SK-N-SH treated with all-trans-retinoic acid at 6 μM for 48 hours (cell line): Measurements from ENCODE around the gene AFM.

ENCODE experiments used
- ATAC-seq: fragments of 200-7000 bp; cut with Tn5 transposase; 3 replicates; pipeline ENCODE4 v1.9.1; 2020; ENCODE audit warnings: mild to moderate bottlenecking, moderate library complexity
- BACH2 ChIP-seq: fragments of 250-450 bp; sonication (Bioruptor Pico); IDR thresholded peaks from 2 replicates; pipeline ENCODE4 v1.9.0; 2021; ENCODE audit warnings: mild to moderate bottlenecking, borderline replicate concordance
- CSDC2 ChIP-seq: fragments of 250-450 bp; sonication (Bioruptor Pico); IDR thresholded peaks from 2 replicates; pipeline ENCODE4 v1.5.0; 2020; ENCODE audit warnings: mild to moderate bottlenecking, moderate library complexity
- ESRRG ChIP-seq: fragments of 250-450 bp; sonication (Bioruptor Pico); IDR thresholded peaks from 2 replicates; pipeline ENCODE4 v1.6.1; 2021; ENCODE audit warnings: mild to moderate bottlenecking
- GLIS3 ChIP-seq: fragments of 250-450 bp; sonication (Bioruptor Pico); IDR thresholded peaks from 2 replicates; pipeline ENCODE4 v1.5.0; 2020; ENCODE audit warnings: mild to moderate bottlenecking, moderate library complexity
- OSR1 ChIP-seq: fragments of 250-450 bp; sonication (Bioruptor Pico); IDR thresholded peaks from 2 replicates; pipeline ENCODE4 v1.8.0; 2022; ENCODE audit warnings: moderate library complexity, mild to moderate bottlenecking, inconsistent platforms
- PPARA ChIP-seq: fragments of 250-450 bp; sonication (Bioruptor Pico); IDR thresholded peaks from 2 replicates; pipeline ENCODE4 v1.5.0; 2020; ENCODE audit warnings: mild to moderate bottlenecking, borderline replicate concordance
- RARB ChIP-seq: fragments of 250-450 bp; sonication (Bioruptor Pico); IDR thresholded peaks from 2 replicates; pipeline ENCODE4 v1.8.0; 2021; ENCODE audit warnings: mild to moderate bottlenecking, moderate library complexity
- SNAI2 ChIP-seq: fragments of 250-450 bp; sonication (Bioruptor Pico); IDR thresholded peaks from 2 replicates; pipeline ENCODE4 v1.5.0; 2020; ENCODE audit warnings: mild to moderate bottlenecking, moderate library complexity
- TCF4 ChIP-seq: fragments of 250-450 bp; sonication (Bioruptor Pico); IDR thresholded peaks from 2 replicates; pipeline ENCODE4 v1.8.0; 2021; ENCODE audit warnings: mild to moderate bottlenecking, moderate library complexity, borderline replicate concordance
- TOX ChIP-seq: fragments of 250-450 bp; sonication (Bioruptor Pico); IDR thresholded peaks from 2 replicates; pipeline ENCODE4 v1.8.0; 2021; ENCODE audit warnings: mild to moderate bottlenecking, moderate library complexity, borderline replicate concordance
- ZC3H10 ChIP-seq: fragments of 250-450 bp; sonication (Bioruptor Pico); IDR thresholded peaks from 2 replicates; pipeline ENCODE4 v1.5.1; 2021; ENCODE audit warnings: mild to moderate bottlenecking, moderate library complexity
- ZFP3 ChIP-seq: fragments of 250-450 bp; sonication (Bioruptor Pico); IDR thresholded peaks from 2 replicates; pipeline ENCODE4 v1.5.0; 2020; ENCODE audit warnings: mild to moderate bottlenecking, moderate library complexity
- ZFP30 ChIP-seq: fragments of 450-650 bp; formaldehyde crosslinking; IDR thresholded peaks from 2 replicates; pipeline ENCODE4 v1.5.0; 2022; ENCODE audit warnings: mild to moderate bottlenecking, moderate library complexity
- ZNF565 ChIP-seq: fragments of 450-650 bp; formaldehyde crosslinking; conservative IDR thresholded peaks from 2 replicates; pipeline ENCODE4 v1.5.0; 2020; ENCODE audit warnings: low read depth, mild to moderate bottlenecking, moderate library complexity
- ZNF70 ChIP-seq: fragments of 450-650 bp; formaldehyde crosslinking; IDR thresholded peaks from 2 replicates; pipeline ENCODE4 v1.5.0; 2020; ENCODE audit warnings: mild to moderate bottlenecking, moderate library complexity
- ZNF8 ChIP-seq: fragments of 450-650 bp; formaldehyde crosslinking; IDR thresholded peaks from 2 replicates; pipeline ENCODE4 v1.5.0; 2020; ENCODE audit warnings: mild to moderate bottlenecking, moderate library complexity
- TF ChIP-seq, protein P1 (sequence below): fragments of 250-450 bp; sonication (Bioruptor Pico); IDR thresholded peaks from 2 replicates; pipeline ENCODE4 v1.5.1; 2020; ENCODE audit warnings: low read depth, mild to moderate bottlenecking, moderate library complexity
- TF ChIP-seq, protein P2 (sequence below): fragments of 250-450 bp; sonication (Bioruptor Pico); IDR thresholded peaks from 2 replicates; pipeline ENCODE4 v1.8.0; 2020; ENCODE audit warnings: mild to moderate bottlenecking, moderate library complexity, borderline replicate concordance
- TF ChIP-seq, protein P3 (sequence below): fragments of 250-450 bp; sonication (Bioruptor Pico); IDR thresholded peaks from 2 replicates; pipeline ENCODE4 v1.5.1; 2021; ENCODE audit warnings: mild to moderate bottlenecking, moderate library complexity
- TF ChIP-seq, protein P4 (sequence below): fragments of 250-450 bp; sonication (Bioruptor Pico); IDR thresholded peaks from 2 replicates; pipeline ENCODE4 v1.8.0; 2021; ENCODE audit warnings: low read depth, mild to moderate bottlenecking, moderate library complexity, borderline replicate concordance
- TF ChIP-seq, protein P5 (sequence below): fragments of 250-450 bp; sonication (Bioruptor Pico); IDR thresholded peaks from 2 replicates; pipeline ENCODE4 v1.5.0; 2020; ENCODE audit warnings: mild to moderate bottlenecking, moderate library complexity

The AFM gene

DNA sequence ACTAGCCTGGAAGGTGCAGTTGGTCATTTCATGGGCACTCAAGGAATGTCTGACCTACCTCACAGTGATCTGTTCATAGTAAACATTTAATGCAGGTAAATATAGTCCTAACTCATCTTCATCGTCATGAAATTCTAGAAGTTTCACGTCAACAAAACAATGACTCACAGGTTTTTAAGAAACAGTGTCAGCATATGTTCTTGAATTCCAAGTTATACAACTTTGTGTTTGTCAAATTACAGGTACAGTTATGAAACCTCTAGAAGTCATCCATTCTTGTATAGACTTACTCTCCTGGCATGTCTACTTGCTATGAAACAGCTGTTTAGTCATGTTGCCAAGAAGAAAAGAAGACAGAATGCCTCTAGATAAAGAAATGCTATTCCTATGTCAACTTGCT lies 46.6 kb downstream of the AFM start:
- TF ChIP-seq RARB: no peak
- TF ChIP-seq TOX (CRISPR knock-in tag): no peak
- TF ChIP-seq, protein P1, sequence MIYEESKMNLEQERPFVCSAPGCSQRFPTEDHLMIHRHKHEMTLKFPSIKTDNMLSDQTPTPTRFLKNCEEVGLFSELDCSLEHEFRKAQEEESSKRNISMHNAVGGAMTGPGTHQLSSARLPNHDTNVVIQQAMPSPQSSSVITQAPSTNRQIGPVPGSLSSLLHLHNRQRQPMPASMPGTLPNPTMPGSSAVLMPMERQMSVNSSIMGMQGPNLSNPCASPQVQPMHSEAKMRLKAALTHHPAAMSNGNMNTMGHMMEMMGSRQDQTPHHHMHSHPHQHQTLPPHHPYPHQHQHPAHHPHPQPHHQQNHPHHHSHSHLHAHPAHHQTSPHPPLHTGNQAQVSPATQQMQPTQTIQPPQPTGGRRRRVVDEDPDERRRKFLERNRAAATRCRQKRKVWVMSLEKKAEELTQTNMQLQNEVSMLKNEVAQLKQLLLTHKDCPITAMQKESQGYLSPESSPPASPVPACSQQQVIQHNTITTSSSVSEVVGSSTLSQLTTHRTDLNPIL: no peak
- TF ChIP-seq TCF4 (CRISPR knock-in tag): no peak
- TF ChIP-seq ZNF565: no peak
- TF ChIP-seq, protein P2, sequence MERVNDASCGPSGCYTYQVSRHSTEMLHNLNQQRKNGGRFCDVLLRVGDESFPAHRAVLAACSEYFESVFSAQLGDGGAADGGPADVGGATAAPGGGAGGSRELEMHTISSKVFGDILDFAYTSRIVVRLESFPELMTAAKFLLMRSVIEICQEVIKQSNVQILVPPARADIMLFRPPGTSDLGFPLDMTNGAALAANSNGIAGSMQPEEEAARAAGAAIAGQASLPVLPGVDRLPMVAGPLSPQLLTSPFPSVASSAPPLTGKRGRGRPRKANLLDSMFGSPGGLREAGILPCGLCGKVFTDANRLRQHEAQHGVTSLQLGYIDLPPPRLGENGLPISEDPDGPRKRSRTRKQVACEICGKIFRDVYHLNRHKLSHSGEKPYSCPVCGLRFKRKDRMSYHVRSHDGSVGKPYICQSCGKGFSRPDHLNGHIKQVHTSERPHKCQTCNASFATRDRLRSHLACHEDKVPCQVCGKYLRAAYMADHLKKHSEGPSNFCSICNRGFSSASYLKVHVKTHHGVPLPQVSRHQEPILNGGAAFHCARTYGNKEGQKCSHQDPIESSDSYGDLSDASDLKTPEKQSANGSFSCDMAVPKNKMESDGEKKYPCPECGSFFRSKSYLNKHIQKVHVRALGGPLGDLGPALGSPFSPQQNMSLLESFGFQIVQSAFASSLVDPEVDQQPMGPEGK: no peak
- TF ChIP-seq, protein P3, sequence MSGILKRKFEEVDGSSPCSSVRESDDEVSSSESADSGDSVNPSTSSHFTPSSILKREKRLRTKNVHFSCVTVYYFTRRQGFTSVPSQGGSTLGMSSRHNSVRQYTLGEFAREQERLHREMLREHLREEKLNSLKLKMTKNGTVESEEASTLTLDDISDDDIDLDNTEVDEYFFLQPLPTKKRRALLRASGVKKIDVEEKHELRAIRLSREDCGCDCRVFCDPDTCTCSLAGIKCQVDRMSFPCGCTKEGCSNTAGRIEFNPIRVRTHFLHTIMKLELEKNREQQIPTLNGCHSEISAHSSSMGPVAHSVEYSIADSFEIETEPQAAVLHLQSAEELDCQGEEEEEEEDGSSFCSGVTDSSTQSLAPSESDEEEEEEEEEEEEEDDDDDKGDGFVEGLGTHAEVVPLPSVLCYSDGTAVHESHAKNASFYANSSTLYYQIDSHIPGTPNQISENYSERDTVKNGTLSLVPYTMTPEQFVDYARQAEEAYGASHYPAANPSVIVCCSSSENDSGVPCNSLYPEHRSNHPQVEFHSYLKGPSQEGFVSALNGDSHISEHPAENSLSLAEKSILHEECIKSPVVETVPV (CRISPR knock-in tag): no peak
- no peak for TF ChIP-seq ZFP3 (CRISPR knock-in tag)
- TF ChIP-seq BACH2 (CRISPR knock-in tag): no peak
- TF ChIP-seq OSR1 (CRISPR knock-in tag): no peak
- TF ChIP-seq ESRRG (CRISPR knock-in tag): no peak
- TF ChIP-seq CSDC2 (CRISPR knock-in tag): no peak
- no peak for TF ChIP-seq GLIS3 (CRISPR knock-in tag)
- no peak for TF ChIP-seq ZFP30 (CRISPR knock-in tag)
- TF ChIP-seq, protein P4, sequence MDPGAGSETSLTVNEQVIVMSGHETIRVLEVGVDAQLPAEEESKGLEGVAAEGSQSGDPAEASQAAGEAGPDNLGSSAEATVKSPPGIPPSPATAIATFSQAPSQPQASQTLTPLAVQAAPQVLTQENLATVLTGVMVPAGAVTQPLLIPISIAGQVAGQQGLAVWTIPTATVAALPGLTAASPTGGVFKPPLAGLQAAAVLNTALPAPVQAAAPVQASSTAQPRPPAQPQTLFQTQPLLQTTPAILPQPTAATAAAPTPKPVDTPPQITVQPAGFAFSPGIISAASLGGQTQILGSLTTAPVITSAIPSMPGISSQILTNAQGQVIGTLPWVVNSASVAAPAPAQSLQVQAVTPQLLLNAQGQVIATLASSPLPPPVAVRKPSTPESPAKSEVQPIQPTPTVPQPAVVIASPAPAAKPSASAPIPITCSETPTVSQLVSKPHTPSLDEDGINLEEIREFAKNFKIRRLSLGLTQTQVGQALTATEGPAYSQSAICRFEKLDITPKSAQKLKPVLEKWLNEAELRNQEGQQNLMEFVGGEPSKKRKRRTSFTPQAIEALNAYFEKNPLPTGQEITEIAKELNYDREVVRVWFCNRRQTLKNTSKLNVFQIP (CRISPR knock-in tag): no peak
- TF ChIP-seq PPARA (CRISPR knock-in tag): no peak
- ATAC-seq: no peak

DNA sequence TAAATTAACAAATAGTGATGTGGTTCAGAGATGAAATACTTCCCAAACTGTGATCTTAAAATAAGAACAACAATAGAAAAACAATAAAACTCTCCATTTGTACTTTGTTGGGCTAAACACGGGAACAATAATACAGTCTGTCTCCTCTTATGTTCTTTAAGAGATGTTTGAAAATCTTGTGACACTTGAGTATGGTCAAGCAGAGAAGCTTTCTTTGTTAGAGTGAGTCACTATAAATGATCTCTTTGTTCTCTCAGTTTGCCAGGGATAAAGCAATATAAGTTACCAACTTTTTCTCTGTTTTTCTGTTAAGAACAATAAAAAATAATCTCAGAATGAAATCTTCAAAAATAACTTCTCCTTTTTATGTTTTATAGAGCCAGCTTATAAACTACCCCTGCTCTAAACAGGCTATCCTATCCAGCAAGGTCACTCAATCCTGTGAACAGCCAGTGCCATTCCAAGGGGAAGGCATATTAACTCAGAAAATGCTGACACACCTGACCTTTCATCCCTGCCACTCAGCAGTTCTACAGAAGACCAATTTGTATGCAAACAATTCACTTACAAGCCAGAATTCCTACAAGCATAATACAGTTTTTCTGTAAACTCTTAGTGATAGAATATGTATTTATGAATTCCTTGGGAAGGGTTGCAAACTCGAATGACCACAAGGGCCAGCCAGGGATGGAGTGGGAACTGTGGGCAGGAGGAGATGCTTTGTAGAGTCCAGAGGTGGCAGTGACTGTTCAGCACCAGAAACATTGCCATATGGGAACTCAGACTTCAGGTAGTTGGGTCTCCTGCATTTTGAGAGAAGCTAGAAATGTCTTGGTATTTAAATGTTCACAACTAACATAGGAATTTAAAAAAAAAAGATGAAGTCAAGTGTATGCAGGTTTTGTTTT lies 52.2 kb downstream of the AFM start:
- TF ChIP-seq PPARA (CRISPR knock-in tag): no peak
- TF ChIP-seq GLIS3 (CRISPR knock-in tag): no peak
- TF ChIP-seq, protein P4 (CRISPR knock-in tag): no peak
- TF ChIP-seq, protein P5, sequence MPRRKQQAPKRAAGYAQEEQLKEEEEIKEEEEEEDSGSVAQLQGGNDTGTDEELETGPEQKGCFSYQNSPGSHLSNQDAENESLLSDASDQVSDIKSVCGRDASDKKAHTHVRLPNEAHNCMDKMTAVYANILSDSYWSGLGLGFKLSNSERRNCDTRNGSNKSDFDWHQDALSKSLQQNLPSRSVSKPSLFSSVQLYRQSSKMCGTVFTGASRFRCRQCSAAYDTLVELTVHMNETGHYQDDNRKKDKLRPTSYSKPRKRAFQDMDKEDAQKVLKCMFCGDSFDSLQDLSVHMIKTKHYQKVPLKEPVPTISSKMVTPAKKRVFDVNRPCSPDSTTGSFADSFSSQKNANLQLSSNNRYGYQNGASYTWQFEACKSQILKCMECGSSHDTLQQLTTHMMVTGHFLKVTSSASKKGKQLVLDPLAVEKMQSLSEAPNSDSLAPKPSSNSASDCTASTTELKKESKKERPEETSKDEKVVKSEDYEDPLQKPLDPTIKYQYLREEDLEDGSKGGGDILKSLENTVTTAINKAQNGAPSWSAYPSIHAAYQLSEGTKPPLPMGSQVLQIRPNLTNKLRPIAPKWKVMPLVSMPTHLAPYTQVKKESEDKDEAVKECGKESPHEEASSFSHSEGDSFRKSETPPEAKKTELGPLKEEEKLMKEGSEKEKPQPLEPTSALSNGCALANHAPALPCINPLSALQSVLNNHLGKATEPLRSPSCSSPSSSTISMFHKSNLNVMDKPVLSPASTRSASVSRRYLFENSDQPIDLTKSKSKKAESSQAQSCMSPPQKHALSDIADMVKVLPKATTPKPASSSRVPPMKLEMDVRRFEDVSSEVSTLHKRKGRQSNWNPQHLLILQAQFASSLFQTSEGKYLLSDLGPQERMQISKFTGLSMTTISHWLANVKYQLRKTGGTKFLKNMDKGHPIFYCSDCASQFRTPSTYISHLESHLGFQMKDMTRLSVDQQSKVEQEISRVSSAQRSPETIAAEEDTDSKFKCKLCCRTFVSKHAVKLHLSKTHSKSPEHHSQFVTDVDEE (CRISPR knock-in tag): no peak
- TF ChIP-seq ZNF70: no peak
- no peak for TF ChIP-seq TOX (CRISPR knock-in tag)
- no peak for TF ChIP-seq ZC3H10 (CRISPR knock-in tag)
- TF ChIP-seq, protein P1: no peak
- TF ChIP-seq TCF4 (CRISPR knock-in tag): no peak
- no peak for TF ChIP-seq SNAI2 (CRISPR knock-in tag)
- TF ChIP-seq ZNF8: no peak
- no peak for TF ChIP-seq OSR1 (CRISPR knock-in tag)
- no peak for TF ChIP-seq ESRRG (CRISPR knock-in tag)
- ATAC-seq: no peak
